GM12872 (cell line): Measurements from ENCODE around the gene EXOC6B.
A peak's percentile ranks its signal among the peaks of the same experiment; 100 is the strongest.

Experiments
- TF ChIP-seq, protein P1 (sequence below): IDR thresholded peaks from 3 replicates; pipeline ENCODE4 v1.5.1; 2011; ENCODE audit warnings: low read depth, mild to moderate bottlenecking, low read length, moderate library complexity; ENCODE audit not compliant: insufficient read depth

Gene EXOC6B

DNA sequence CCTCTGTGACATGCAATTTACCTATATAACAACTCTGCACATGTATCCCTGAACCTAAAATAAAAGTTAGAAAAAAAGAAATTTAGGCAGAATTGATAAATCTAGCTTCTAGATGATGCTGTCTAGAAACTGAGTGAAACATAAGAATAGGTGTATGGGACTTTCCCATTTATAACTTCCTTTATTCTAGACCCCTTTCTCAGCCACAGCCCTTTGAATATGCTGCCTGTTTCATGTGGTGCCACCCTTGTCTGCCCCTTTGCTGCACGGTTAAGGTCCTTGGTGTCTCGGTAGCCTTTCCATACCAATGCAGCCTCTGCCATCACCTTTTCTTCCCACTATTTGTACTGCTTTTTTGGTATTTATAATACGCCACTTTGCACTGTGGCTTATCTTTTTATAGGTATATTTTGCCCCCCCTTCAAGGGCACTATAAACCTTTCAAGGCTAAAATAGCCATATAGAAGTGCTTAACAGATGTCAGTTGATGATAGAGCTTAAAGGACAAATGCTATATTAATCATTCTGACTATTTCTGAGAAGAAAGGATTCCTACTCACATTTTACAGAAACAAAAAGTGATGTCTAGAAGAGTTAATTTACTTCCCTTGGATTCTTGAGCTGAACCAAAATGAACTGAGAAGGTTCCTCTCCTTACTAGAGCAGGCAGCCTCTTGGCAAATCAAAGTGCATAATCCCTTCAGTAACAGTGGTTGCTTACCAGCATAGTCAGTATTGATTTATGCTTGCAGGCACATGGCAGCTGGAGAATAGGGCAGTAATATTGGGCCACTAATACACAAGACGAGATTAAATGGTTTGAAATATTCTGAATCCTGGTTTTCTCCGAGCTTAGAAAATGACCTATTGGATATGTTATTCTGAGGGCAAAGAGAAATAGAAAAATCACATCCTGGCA, 590.1 kb downstream of the EXOC6B start:
- TF ChIP-seq, protein P1, sequence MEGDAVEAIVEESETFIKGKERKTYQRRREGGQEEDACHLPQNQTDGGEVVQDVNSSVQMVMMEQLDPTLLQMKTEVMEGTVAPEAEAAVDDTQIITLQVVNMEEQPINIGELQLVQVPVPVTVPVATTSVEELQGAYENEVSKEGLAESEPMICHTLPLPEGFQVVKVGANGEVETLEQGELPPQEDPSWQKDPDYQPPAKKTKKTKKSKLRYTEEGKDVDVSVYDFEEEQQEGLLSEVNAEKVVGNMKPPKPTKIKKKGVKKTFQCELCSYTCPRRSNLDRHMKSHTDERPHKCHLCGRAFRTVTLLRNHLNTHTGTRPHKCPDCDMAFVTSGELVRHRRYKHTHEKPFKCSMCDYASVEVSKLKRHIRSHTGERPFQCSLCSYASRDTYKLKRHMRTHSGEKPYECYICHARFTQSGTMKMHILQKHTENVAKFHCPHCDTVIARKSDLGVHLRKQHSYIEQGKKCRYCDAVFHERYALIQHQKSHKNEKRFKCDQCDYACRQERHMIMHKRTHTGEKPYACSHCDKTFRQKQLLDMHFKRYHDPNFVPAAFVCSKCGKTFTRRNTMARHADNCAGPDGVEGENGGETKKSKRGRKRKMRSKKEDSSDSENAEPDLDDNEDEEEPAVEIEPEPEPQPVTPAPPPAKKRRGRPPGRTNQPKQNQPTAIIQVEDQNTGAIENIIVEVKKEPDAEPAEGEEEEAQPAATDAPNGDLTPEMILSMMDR = no peak

- TF ChIP-seq, protein P1 = no peak
These were observed 592.6 kb downstream of the EXOC6B start for GRCh38 chr2:72233211-72233610.

DNA sequence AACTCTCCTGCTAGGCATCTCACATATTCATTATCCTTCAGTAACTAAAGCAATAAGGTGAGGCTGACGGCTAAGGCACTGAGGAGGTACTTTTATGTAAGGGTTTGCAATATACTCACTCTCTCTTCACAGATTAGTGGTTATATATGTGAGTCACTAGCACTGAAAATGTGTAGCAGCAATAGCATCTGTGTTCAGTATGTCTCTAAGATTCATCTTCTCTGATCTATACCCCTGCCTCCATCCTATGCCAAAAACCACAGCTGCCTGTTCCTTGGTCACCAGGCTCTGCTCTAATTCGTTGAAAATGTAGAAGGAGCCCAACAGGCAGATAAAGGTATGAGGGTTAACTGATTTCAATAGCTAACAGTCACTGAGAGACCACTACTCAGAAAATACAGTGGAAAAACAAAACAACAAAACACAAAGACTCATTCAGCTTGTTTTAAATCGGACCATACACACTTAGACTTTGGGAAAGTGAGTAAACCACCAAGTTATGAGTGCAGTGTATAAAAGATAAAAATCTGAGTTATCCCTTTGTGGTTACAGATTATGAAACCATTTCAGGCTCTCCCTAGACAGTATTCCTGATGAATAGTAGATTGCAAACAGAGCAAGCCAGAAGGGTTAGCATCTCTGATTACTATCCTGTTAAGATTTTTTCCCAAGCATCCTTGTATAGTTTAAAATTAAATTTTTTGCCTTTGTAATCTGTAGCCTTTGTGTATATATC, 602.8 kb downstream of the EXOC6B start:
- TF ChIP-seq, protein P1 = no peak

DNA sequence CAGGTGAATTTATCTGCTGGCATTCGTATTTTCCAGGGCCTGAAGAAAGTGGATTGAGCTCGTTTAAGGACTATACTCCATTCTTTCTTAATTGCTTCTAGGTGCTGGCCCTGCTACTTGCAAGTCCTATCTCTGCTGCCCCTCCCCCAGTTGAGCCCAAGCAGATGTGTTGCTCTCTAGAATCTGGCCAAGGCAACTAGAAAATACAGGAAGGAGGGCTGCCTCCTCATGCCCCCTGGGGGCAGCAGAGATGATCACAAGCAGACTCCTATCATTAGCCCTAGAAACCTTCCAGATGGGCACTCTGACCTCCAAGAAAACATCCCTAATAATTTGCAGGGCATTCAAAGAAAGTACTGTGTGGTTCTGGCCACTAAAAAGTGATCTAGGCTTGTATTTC, 605.7 kb downstream of the EXOC6B start:
- TF ChIP-seq, protein P1 = peak; percentile 43; the same call in 2 of the 3 replicates

DNA sequence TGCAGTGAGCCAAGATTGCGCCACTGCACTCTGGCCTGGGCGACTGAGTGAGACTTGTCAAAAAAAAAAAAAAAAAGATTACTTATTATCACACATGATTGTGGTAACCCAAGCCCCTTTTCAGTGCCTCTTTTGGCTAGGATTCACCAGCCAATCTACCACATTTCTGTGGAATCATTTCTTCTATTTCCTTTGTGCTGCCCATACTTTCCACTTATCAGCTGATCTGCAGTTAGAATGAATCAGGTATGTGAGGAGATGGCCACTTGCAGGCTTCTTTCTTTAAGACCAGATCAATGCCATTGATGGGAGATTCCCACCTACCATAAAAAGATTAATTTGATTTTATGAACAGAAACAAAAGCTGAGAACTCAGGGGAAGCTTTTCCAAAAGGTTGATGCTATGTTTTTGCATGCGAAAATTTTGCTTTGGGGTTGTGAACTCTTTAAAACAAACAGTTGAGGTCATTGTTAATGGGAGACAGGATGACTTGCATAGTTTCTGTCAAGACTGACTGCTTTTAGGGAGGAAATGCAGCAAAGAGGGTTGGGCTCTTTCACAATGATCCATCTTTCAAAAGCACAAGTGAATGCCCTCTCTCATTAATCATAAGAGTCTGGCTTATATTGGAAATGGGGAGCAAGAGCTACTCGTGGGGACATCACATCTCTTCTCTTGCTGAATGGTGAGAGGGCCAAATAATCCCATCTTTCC, 611.2 kb downstream of the EXOC6B start:
- TF ChIP-seq, protein P1 = no peak

GRCh38 chr2:72212486-72212855, 613.4 kb downstream of the EXOC6B start:
- TF ChIP-seq, protein P1 = no peak
